ENCODE results near the gene SH3PXD2B. TPM values are rescaled to one million over a fixed set of nuclear protein-coding genes. Genes with fewer than 3 reads are reported as not detected.

SH3PXD2B gene
- total and polyA plus RNA-seq, 2 of the 13 experiments (the other 11 are each of a cell fraction or from before 2014, with no cell fraction given), result 3.4 to 4.6 TPM

- no peak for TF ChIP-seq GPBP1L1 (CRISPR knock-in tag; IDR thresholded peaks at IDR 0.05)
- TF ChIP-seq ZNF574 (CRISPR knock-in tag; IDR thresholded peaks at IDR 0.05), result peak; percentile 99
- no peak for TF ChIP-seq PCBP1 (IDR thresholded peaks at IDR 0.05; ENCODE audit: borderline replicate concordance, low read depth, low read length)
- TF ChIP-seq MYC (CRISPR knock-in tag; IDR thresholded peaks at IDR 0.05; ENCODE audit: borderline replicate concordance), result peak; percentile 31; the same call in 1 of the 2 replicates
- TF ChIP-seq SP4 (CRISPR knock-in tag; IDR thresholded peaks at IDR 0.05), result 0 out of 2 replicates have a peak, but pooled peaks have one; percentile 22
- TF ChIP-seq ZMYM4 (CRISPR knock-in tag; IDR thresholded peaks at IDR 0.05), result peak; percentile 64; the same call in 1 of the 2 replicates
- 0 out of 2 replicates have a peak, but pooled peaks have one; percentile 48 for TF ChIP-seq POGZ (CRISPR knock-in tag; IDR thresholded peaks at IDR 0.05)
- TF ChIP-seq, protein P1, sequence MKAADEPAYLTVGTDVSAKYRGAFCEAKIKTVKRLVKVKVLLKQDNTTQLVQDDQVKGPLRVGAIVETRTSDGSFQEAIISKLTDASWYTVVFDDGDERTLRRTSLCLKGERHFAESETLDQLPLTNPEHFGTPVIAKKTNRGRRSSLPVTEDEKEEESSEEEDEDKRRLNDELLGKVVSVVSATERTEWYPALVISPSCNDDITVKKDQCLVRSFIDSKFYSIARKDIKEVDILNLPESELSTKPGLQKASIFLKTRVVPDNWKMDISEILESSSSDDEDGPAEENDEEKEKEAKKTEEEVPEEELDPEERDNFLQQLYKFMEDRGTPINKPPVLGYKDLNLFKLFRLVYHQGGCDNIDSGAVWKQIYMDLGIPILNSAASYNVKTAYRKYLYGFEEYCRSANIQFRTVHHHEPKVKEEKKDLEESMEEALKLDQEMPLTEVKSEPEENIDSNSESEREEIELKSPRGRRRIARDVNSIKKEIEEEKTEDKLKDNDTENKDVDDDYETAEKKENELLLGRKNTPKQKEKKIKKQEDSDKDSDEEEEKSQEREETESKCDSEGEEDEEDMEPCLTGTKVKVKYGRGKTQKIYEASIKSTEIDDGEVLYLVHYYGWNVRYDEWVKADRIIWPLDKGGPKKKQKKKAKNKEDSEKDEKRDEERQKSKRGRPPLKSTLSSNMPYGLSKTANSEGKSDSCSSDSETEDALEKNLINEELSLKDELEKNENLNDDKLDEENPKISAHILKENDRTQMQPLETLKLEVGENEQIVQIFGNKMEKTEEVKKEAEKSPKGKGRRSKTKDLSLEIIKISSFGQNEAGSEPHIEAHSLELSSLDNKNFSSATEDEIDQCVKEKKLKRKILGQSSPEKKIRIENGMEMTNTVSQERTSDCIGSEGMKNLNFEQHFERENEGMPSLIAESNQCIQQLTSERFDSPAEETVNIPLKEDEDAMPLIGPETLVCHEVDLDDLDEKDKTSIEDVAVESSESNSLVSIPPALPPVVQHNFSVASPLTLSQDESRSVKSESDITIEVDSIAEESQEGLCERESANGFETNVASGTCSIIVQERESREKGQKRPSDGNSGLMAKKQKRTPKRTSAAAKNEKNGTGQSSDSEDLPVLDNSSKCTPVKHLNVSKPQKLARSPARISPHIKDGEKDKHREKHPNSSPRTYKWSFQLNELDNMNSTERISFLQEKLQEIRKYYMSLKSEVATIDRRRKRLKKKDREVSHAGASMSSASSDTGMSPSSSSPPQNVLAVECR (CRISPR knock-in tag; IDR thresholded peaks at IDR 0.05; ENCODE audit: borderline replicate concordance), result no peak
- TF ChIP-seq, protein P2, sequence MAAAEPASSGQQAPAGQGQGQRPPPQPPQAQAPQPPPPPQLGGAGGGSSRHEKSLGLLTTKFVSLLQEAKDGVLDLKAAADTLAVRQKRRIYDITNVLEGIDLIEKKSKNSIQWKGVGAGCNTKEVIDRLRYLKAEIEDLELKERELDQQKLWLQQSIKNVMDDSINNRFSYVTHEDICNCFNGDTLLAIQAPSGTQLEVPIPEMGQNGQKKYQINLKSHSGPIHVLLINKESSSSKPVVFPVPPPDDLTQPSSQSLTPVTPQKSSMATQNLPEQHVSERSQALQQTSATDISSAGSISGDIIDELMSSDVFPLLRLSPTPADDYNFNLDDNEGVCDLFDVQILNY (CRISPR knock-in tag; conservative IDR thresholded peaks at IDR 0.05), result no peak
- no peak for TF ChIP-seq ZNF784 (CRISPR knock-in tag; IDR thresholded peaks at IDR 0.05; ENCODE audit: borderline replicate concordance)
- TF ChIP-seq CBX1 (IDR thresholded peaks at IDR 0.05; ENCODE audit: low read depth), result no peak
- no peak for TF ChIP-seq HNF1A (IDR thresholded peaks at IDR 0.05; ENCODE audit: low read depth)
- no peak for TF ChIP-seq HNF1A (CRISPR knock-in tag; IDR thresholded peaks at IDR 0.05; ENCODE audit: borderline replicate concordance)
Measured at GRCh38 chr5:172334196-172334595, 120.1 kb downstream of the SH3PXD2B start (continued).
